Fibroblast of mammary gland (primary cell): ENCODE results near the gene DEAF1.
"Not testable (repeated sequence)": the region's sequence is repeated elsewhere in the genome, so short reads cannot be mapped to it uniquely, and the experiment has no call there.

Experiments used
- DNase-seq: peaks from one replicate; pipeline ENCODE4 v3.0.0-alpha.2; 2010; ENCODE audit warnings: low read depth
- H3K4me3 ChIP-seq: 2 replicates; pipeline ENCODE4 v1.5.1; 2011; ENCODE audit warnings: low read depth, mild to moderate bottlenecking, low read length, moderate library complexity; ENCODE audit not compliant: control insufficient read depth
- CTCF ChIP-seq: conservative IDR thresholded peaks from 2 replicates; pipeline ENCODE4 v1.5.1; 2011; ENCODE audit warnings: low read depth, low read length, inconsistent platforms; ENCODE audit not compliant: control insufficient read depth, insufficient read depth

Gene DEAF1

GRCh38 chr11:653837-654236, 41.2 kb downstream of the DEAF1 start:
- no peak overlapping the region for H3K4me3 ChIP-seq
- no peak for TF ChIP-seq CTCF
- no peak for DNase-seq

GRCh38 chr11:653136-653535, 41.9 kb downstream of the DEAF1 start:
- H3K4me3 ChIP-seq, DNase-seq: not testable (repeated sequence)

GRCh38 chr11:650482-650881, 44.5 kb downstream of the DEAF1 start:
- DNase-seq = peak; percentile 48
- TF ChIP-seq CTCF = no peak

GRCh38 chr11:647672-648158, 47.3 kb downstream of the DEAF1 start:
- DNase-seq, H3K4me3 ChIP-seq: not testable (repeated sequence)

More at GRCh38 chr11:650482-650881, 44.5 kb downstream of the DEAF1 start:
- no peak overlapping the region for H3K4me3 ChIP-seq

- TF ChIP-seq CTCF = no peak
Observed at GRCh38 chr11:646214-646613, 48.8 kb downstream of the DEAF1 start.

GRCh38 chr11:645536-645935, 49.5 kb downstream of the DEAF1 start:
- no peak overlapping the region for H3K4me3 ChIP-seq
- TF ChIP-seq CTCF = no peak
- DNase-seq = no peak

More at GRCh38 chr11:646214-646613, 48.8 kb downstream of the DEAF1 start:
- DNase-seq = no peak
- no peak overlapping the region for H3K4me3 ChIP-seq

- no peak for TF ChIP-seq CTCF
- H3K4me3 ChIP-seq = no peak overlapping the region
- no peak for DNase-seq
Observed at GRCh38 chr11:643849-644738, 50.9 kb downstream of the DEAF1 start.
